GM23338 (cell line): Measurements from ENCODE around the gene MED9.

Experiments
- CREB1 ChIP-seq: fragments of 250-450 bp; sonication (Bioruptor Pico); IDR thresholded peaks from 2 replicates; pipeline ENCODE4 v1.5.0; 2020; ENCODE audit warnings: low read depth, mild to moderate bottlenecking, moderate library complexity
- CTCF ChIP-seq, 2 experiments: fragments of 200-600 bp in 1 of 2; sonication (generic) in 1 of 2; conservative IDR thresholded peaks; 2 replicates each; pipeline versions ENCODE4 v1.5.1 to v1.6.1; 2016 to 2017; ENCODE audit warnings: antibody characterized with exemption in 2 of 2, low read depth in 2 of 2, mild to moderate bottlenecking in 2 of 2, moderate library complexity in 1 of 2
- EZH2 ChIP-seq: fragments of 200-600 bp; sonication (generic); IDR thresholded peaks from one replicate; pipeline ENCODE4 v1.8.0; 2017; ENCODE audit warnings: antibody characterized with exemption, mild to moderate bottlenecking, low read depth; ENCODE audit not compliant: unreplicated experiment
- EZH2phosphoT487 ChIP-seq: fragments of 200-600 bp; sonication (generic); IDR thresholded peaks from one replicate; pipeline ENCODE4 v1.8.1; 2018; ENCODE audit warnings: antibody characterized with exemption; ENCODE audit not compliant: unreplicated experiment
- JUNB ChIP-seq: IDR thresholded peaks from one replicate; pipeline ENCODE4 v1.6.1; 2016; ENCODE audit warnings: antibody characterized with exemption; ENCODE audit not compliant: unreplicated experiment
- POLR2AphosphoS5 ChIP-seq: IDR thresholded peaks from 2 replicates; pipeline ENCODE4 v1.6.1; 2016; ENCODE audit warnings: antibody characterized with exemption, low read depth
- REST ChIP-seq: IDR thresholded peaks from one replicate; pipeline ENCODE4 v1.6.1; 2018; ENCODE audit warnings: antibody characterized with exemption; ENCODE audit not compliant: unreplicated experiment

- TF ChIP-seq CTCF (conservative IDR thresholded peaks at IDR 0.05; ENCODE audit: low read depth in 2 of 2) = no peak
- TF ChIP-seq REST = no peak
- no peak for TF ChIP-seq EZH2phosphoT487
- TF ChIP-seq POLR2AphosphoS5 = no peak
- no peak for TF ChIP-seq EZH2
- no peak for TF ChIP-seq JUNB
- no peak for TF ChIP-seq CREB1 (CRISPR knock-in tag)
Measured at GRCh38 chr17:17516941-17517720, 40.3 kb downstream of the MED9 start.
